Measurements from ENCODE around the gene KCNT1. TPM values are rescaled to one million over a fixed set of nuclear protein-coding genes. Genes with fewer than 3 reads are reported as not detected.

KCNT1 gene
- total and polyA plus RNA-seq, 2 donors (not counting 3 experiments of a cell fraction or from before 2014, with no cell fraction given): not detected

- dilution Hi-C loops (cut with MboI; ENCODE audit: extremely low pct_ligation_motif_present, low sequenced_read_pairs): no loop called here
- no peak for FAIRE-seq
- intact Hi-C loops (cut with micrococcal nuclease): no loop called here
These were observed 4.8 kb upstream of the KCNT1 start for GRCh38 chr9:135697226-135697625.

More at GRCh38 chr9:135697226-135697625, 4.8 kb upstream of the KCNT1 start:
- no TSS peak for BruUV-seq (replicated peaks)
- H3K27ac ChIP-seq (ENCODE audit: insufficient read depth, low read depth, low read length): no peak overlapping the region
- no peaks in the 10 kb centered on the region for H3K36me3 ChIP-seq (ENCODE audit: control insufficient read depth in 2 of 2, extremely low read depth in 1 of 2, insufficient read depth in 2 of 2, low read length in 2 of 2)
- no peak overlapping the region for H3K4me2 ChIP-seq (ENCODE audit: insufficient read depth, low read length)
- no peak overlapping the region for H3K4me3 ChIP-seq (replicated peaks in 1 of 3; ENCODE audit: insufficient read depth in 1 of 3, low read depth in 1 of 3, low read length in 3 of 3)
- ChIA-PET CTCF (no interaction called here), POLR2A (no interaction called here)
- H3K27me3 ChIP-seq (ENCODE audit: control insufficient read depth in 2 of 2, insufficient read depth in 2 of 2, low read length in 2 of 2): no peaks in the 10 kb centered on the region
- no peaks in the 10 kb centered on the region for H4K20me1 ChIP-seq (replicated peaks; ENCODE audit: control insufficient read depth, extremely low read depth, insufficient read depth, low read length)
- no peak for DNase-seq (ENCODE audit: low read depth, low spot score)
- no peaks in the 10 kb centered on the region for H3K9me1 ChIP-seq (replicated peaks; ENCODE audit: control insufficient read depth, extremely low read depth, insufficient read depth, low read length)
- H3K79me2 ChIP-seq (ENCODE audit: control insufficient read depth, insufficient read depth, low read length): no peaks in the 10 kb centered on the region
- H3K9ac ChIP-seq (replicated peaks; ENCODE audit: extremely low read depth, insufficient read depth, low read length): no peak overlapping the region
- no peak overlapping the region for H2AFZ ChIP-seq (ENCODE audit: low read depth, low read length)
- no peaks in the 10 kb centered on the region for H3K9me3 ChIP-seq (replicated peaks; ENCODE audit: control insufficient read depth, insufficient read depth, low read length)
- TF ChIP-seq POLR2A (IDR thresholded peaks at IDR 0.05; ENCODE audit: low read depth, low read length) (no peak), GATA2 (IDR thresholded peaks at IDR 0.05; ENCODE audit: insufficient read depth, insufficient read length, low read depth, low read length) (no peak), FOS (IDR thresholded peaks at IDR 0.05; ENCODE audit: borderline replicate concordance, insufficient read depth, low read length) (no peak), JUN (IDR thresholded peaks at IDR 0.05; ENCODE audit: borderline replicate concordance, insufficient read depth, insufficient read length, low read depth) (no peak), POLR2AphosphoS5 (IDR thresholded peaks at IDR 0.05; ENCODE audit: insufficient read depth, low read depth, low read length) (no peak), EZH2 (IDR thresholded peaks at IDR 0.05; ENCODE audit: borderline replicate concordance, low read depth, low read length, severe bottlenecking) (no peak), MYC (IDR thresholded peaks at IDR 0.05; ENCODE audit: low read depth, low read length) (no peak), MAX (IDR thresholded peaks at IDR 0.05; ENCODE audit: insufficient read depth, insufficient read length) (no peak), CTCF (IDR thresholded peaks at IDR 0.05; ENCODE audit: extremely low read depth in 1 of 2, insufficient read depth in 1 of 2, low read depth in 1 of 2, low read length in 2 of 2) (no peak)
- H3K4me1 ChIP-seq (ENCODE audit: control insufficient read depth, extremely low read depth, insufficient read depth, low read length): peaks cover 2% of the 10 kb centered on the region
